GM21447 (cell line): ENCODE measurements around the gene HOXA1.
"Not testable (repeated sequence)": the region's sequence is repeated elsewhere in the genome, so short reads cannot be mapped to it uniquely, and the experiment has no call there.

ENCODE experiments used
- ATAC-seq: cut with Tn5 transposase; IDR thresholded peaks from one replicate; pipeline ENCODE4 v1.9.1; 2021; ENCODE audit not compliant: unreplicated experiment

The HOXA1 gene

DNA sequence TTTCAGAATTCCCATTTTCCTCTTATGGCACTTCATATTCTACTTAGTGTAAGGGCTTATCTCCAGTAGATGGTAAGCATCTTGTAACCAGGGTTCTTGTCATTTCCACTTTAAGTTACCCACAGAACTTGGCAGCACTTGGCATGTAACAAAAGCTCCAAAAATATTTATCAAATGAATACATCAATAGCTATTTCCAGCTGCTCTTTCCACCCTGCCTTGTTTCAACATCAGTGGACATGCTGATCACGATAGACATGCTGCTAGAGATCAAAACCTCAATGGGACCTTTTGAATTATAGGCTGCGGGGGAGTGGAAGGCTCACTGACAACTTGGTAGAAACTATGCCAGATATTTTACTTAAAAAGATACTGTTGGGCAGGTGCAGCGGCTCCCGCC is 32.9 kb downstream of the HOXA1 start:
- ATAC-seq, result no peak

DNA sequence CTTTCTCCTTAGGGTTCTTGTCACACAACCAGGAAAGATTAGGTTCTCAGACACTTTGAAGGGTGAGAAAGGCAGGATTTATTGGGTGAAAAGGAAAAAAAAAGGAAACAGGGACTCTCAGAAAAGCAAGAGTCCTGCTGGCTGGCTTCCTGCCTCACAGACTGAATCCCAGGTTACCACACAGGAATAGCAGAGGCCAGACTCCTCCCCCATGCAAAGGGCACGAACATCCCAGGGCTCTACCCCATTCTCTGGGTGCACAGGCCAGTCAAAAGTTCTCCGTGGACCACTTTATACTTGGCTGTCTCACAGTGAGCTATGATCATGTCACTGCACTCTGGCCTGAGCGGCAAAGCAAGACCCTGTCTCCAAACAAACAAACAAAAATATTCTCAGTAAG is 42.6 kb downstream of the HOXA1 start:
- no peak for ATAC-seq

DNA sequence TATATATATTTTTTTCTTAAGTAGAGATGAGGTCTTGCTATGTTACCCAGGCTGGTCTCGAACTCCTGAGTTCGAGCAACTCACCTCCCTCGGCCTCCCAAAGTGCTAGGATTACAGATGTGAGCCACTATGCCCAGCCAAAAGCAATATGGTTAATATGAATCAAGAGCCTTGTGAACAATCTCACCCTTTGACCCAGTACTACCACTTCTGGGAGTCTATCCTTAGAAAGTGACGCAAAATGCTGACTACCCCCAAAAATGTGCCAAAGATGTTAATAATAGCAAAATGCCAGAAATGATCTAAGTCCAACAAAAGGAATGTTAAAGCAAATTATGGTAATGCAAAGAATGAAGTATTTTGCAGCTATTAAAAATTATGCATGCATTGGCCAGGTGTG is 44.3 kb downstream of the HOXA1 start:
- ATAC-seq, result no peak

DNA sequence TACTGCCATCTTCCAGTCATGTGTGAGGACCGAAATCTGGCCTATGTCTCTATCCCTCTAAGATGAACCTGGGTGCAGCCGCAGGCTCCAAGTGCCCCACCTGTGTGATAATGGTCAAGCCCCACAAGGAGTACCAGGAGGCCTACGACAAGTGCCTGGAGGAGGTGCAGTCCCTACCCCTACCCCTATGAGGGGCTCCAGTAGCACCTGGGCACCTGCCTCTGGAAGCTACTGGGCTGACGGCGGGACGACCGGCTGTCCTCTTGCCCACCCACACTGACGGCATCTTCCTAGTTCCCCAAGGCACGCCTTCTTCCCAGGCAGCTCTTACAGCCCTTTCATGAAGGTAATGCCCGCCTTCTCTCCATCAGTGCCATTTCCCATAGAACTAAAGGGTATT is 47.4 kb downstream of the HOXA1 start:
- ATAC-seq, result no peak

DNA sequence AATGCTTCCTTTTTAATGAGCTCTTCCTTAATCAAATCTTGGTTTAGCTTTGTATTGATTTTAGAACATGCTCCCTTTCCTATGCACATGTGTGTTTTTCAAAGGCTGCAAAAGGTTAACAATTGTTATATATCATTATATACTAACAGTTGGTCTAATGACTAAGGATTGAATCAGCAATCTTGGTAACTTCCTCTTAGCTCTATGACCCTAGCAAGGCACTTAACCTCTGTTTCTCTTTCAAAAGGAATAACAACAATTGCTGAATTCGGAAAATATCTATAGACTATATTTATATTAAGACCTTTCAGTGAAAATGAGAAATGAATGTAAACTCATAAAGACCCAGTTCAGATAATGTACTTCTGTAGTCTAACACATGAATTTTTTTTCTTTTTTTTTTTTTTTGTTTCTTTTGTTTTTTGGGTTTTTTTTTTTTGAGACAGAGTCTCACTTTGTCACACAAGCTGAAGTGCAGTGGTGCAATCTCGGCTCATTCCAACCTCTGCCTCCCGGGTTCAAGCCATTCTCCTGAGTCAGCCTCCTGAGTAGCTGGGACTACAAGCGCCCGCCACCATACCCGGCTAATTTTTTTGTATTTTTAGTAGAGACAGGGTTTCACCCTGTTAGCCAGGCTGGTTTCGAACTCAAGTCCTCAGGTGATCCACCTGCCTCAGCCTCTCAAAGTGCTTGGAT is 48.8 kb downstream of the HOXA1 start:
- no peak for ATAC-seq

DNA sequence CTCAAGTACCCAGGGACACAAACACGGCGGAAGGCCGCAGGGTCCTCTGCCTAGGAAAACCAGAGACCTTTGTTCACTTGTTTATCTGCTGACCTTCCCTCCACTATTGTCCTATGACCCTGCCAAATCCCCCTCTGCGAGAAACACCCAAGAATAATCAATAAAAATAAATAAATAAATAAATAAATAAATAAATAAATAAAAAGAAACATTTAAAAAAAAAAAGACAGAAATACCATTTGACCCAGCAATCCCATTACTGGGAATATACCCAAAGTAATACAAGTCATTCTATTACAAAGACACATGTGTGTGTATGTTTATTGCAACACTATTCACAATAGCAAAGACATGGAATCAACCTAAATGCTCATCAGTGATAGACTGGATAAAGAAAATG is 49.8 kb downstream of the HOXA1 start:
- ATAC-seq, result not testable (repeated sequence)

DNA sequence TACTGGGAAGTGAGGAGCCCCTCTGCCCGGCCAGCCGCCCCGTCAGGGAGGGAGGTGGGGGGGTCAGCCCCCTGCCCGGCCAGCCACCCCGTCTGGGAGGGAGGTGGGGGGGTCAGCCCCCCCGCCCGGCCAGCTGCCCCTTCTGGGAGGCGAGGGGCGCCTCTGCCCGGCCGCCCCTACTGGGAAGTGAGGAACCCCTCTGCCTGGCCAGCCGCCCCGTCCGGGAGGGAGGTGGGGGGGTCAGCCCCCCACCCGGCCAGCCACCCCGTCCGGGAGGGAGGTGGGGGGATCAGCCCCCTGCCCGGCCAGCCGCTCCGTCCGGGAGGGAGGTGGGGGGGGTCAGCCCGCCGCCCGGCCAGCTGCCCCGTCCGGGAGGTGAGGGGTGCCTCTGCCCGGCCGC is 50.7 kb downstream of the HOXA1 start:
- not testable (repeated sequence) for ATAC-seq
